Measurements from ENCODE around the gene ASB7.
"Not testable (repeated sequence)": the region's sequence is repeated elsewhere in the genome, so short reads cannot be mapped to it uniquely, and the experiment has no call there.

ASB7 gene

GRCh38 chr15:100653608-100654007, 51.2 kb downstream of the ASB7 start:
- no peak for DNase-seq

- DNase-seq: no peak
These were observed 56.5 kb downstream of the ASB7 start for GRCh38 chr15:100658895-100659294.

GRCh38 chr15:100661156-100661555, 58.8 kb downstream of the ASB7 start:
- DNase-seq: no peak

DNA sequence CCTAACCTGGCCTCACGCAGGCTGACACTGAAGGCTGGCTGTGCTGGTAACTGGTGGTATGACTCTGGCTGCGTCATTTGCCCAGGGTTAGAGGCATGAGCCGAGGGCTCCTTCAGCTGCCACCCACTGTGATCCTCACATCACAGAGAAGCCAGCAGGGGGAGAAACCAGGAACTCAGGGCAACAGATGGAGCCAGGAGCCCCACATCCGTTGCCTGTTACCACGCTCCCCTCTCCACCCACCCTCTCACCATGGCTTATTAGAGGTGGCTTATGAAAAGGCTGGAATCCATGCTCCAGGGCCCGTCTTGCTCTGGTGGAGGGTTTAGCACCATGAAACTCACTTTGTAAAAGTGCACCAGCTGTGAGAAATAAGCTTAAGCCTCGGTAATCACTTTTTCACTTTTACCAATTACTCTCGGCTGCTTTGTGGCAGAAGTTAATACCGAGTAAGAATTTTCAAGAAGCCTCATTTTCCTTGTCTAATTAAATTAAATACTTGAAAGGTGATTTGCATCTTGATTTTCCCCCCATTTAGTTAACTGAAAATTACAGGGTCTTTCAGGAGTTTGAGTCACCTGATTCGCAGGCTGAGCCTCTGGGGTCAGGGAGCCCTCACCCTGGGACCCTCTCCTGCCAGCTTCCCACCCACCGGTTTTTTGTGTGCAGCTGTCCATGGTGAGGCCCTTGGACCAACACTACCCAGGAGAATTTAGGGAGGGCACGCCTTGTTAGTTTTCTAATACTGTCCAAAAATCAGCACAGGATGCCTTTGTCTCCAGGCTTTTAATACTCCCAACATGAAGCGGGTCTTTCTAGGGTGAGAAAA, 60.9 kb downstream of the ASB7 start:
- no peak for DNase-seq

DNA sequence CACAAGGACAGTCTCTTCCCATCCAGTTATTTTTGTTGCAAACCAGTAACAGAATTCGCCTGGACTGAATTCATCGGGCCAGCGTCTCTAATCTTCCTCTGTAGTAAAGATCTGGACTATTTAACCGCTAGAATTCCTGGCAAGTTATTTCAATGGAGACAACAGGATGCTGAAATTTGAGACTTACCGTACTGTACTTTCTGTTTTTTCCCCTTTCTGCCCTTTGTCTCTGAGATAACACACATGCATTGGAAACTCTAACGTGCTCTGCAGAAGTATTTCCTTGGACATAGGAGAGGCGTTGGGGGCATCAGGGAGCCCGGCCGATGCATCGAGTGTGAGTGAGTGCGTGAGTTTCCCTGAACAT, 61.5 kb downstream of the ASB7 start:
- DNase-seq: no peak

DNA sequence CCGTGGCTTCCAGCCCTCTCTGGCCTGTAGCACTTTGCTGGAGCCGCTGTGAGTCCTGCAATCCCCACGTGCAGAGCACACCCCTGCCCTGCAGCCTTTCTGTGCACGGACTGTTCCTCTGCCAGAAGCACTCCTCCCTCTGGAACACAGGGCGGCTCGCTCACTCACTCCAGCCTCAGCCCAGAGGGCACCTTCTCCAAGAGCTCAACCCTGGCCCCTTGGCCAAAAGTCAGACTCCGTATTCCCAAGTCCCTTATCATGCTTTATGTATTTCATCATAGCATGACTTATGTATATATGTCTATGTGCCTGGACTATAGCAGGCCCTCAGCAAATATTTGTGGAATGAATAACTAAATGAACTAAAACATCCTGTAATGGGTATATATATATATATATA, 63.2 kb downstream of the ASB7 start:
- DNase-seq: no peak

DNA sequence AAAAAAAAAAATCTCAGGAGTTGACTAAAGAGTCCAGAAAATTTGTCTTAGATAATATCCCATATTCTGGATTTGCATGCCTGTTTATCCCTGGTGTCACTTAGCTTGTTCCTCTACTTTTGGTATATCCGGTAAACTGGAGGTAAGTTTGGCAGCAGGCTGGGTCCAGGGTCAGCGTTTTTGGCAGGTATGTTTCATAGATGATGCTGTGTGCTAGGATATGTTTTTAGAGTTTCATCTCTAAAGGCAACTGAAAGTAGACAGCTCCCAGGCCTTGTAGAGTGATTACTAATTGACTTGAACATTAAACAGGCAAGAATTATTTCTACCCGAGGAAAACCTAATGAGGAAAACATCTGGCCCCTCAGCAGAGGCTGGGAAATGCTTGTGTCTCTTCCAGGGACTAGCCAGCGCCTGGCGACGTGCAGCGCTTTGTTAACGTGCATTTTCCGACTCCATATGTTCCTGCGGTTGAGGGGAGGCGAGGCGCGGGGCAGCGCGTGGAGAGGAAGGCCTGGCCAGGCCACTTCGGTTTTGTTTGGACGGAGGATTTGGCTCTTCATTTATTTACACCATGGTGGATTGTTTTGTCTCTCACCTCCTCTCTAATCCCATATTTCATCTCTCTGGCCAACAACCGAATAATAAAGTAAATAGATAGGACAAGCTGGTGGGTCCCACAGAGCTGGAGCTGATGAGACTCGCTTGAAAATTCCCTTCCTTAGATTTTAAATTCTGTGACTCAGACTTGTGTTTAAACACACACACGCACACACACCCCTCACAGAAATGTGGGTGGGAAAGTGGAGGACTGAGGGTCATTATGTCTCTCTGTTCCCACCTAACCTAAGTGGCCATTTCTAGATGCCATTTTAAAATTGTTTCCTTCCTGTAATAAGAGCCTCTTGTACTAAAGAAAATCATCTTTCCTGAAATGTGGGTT, 65.3 kb downstream of the ASB7 start:
- DNase-seq: no peak

- no peak for DNase-seq
These were observed 66.0 kb downstream of the ASB7 start for GRCh38 chr15:100668348-100668745.

- DNase-seq: no peak
These were observed 66.9 kb downstream of the ASB7 start for GRCh38 chr15:100669260-100669659.

DNA sequence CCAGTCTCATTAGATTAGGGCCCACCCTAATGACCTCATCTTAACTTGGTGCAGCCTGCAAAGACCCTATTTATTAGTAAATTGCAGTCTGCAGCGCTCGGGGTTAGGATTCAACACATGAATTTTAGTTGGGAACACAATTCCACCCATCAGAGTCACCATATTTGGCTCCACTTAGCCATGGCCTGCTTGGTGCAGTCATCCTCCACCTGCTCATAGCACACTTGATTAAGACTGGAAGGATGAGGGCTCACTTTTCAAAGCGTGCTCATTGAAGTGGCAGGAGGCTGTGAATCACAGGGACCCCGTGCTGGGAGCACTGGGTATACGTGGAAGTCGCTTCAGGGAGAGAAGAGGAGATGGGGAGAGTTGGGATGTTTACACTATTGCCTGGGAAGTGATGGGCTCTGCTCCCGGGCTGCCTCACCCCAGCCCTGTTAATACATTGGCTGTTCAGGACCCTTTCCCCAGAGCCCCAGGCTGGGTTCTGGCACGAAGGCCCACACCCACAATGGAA, 68.2 kb downstream of the ASB7 start:
- no peak for DNase-seq

- no peak for DNase-seq
These were observed 68.8 kb downstream of the ASB7 start for GRCh38 chr15:100671124-100671680.

DNA sequence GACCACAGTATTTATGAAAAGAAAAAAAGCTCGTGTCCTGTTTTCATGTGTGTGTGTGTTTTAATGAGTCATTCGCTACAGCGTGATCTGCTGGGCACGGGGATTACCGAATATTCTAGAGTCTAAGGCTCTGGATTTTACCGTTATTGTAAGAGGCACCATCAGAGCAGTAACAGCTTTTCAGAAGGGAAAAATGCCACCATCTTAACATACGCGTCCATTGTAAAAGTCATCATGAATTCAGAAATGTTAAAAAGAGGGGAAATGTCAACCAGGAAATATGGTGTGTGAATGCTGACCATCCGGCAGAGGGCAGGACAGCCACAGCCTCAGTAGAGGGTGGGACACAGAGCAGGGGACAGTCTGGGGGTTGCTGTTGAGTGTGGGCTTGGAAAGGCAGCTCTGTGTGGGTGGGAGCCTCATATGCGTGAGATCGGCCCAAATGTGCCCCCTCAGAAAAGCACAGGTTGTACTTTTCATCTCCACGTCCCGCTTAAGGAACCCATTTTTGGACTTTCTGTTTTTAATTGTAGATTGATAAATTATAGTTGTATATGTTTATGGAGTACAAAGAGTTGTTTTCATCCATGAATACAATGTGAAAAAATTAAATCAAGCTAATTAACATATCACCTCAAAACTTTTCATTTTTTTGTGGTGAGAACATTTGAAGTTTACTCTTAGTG, 69.6 kb downstream of the ASB7 start:
- DNase-seq: no peak

- DNase-seq: no peak
These were observed 70.6 kb downstream of the ASB7 start for GRCh38 chr15:100672959-100673358.

GRCh38 chr15:100679151-100679550, 76.8 kb downstream of the ASB7 start:
- DNase-seq: not testable (repeated sequence)

GRCh38 chr15:100680726-100681125, 78.3 kb downstream of the ASB7 start:
- no peak for DNase-seq

- no peak for DNase-seq
These were observed 79.0 kb downstream of the ASB7 start for GRCh38 chr15:100681335-100681746.

GRCh38 chr15:100682468-100682867, 80.1 kb downstream of the ASB7 start:
- DNase-seq: no peak

- no peak for DNase-seq
These were observed 81.0 kb downstream of the ASB7 start for GRCh38 chr15:100683434-100683833.

GRCh38 chr15:100684591-100684990, 82.2 kb downstream of the ASB7 start:
- DNase-seq: no peak

GRCh38 chr15:100686021-100686724, 83.8 kb downstream of the ASB7 start:
- no peak for DNase-seq

DNA sequence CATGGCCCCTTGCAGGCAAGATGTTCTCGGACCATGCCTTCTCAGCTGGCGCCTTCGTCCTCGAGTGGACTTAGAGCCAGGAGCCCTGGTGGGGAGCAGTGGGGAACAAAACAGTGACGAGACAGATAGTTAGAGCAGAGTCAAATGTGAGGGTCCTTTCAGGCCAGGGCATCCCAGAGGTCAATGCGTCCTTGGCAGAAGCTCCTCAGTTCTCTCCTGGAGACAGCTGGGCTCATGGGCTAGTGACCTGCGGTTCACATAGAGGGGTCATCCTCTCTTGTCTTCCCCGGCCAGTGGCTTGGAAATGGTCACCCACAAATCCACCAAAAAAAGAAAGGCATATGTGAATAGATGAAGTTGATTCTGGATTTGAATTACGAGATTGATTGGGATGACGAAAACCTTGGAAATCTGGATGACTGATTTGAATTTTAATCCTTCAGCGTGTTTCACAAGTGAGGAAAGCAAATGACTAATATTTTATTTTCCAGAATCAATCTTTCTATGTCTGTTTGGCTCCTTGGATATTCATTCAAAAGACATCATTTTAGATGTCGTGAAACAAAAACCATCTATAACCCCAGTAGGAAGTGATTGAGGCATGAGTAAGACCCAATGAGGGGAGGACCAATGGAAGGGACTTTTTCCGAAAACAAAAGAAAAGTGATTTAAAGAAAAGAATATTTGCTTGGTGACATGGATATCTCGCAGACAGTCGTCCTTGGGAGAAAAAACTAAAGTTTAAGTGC, 84.5 kb downstream of the ASB7 start:
- no peak for DNase-seq

Measured in activated effector memory CD4-positive, alpha-beta T cell treated with Interleukin-2 at 50 U/mL for 16 hours (primary cell).